Ovary (tissue), 9 donors: Measurements from ENCODE around the gene PHLDA2. TPM values are rescaled to one million over a fixed set of nuclear protein-coding genes. Genes with fewer than 3 reads are reported as not detected.

Experiments used
- DNase-seq, 5 donors: peaks; one replicate each; pipeline ENCODE4 v3.0.0-alpha.2; 2019 to 2020
- H3K27ac ChIP-seq, 2 donors: fragments of 200-600 bp; one replicate each; pipeline versions ENCODE4 v1.5.1 to v1.8.0; 2019 to 2022
- H3K27me3 ChIP-seq: fragments of 200-600 bp; one replicate; pipeline ENCODE4 v1.8.0; 2022
- H3K36me3 ChIP-seq: fragments of 200-600 bp; sonication (generic); one replicate; pipeline ENCODE4 v1.5.1; 2019
- H3K4me1 ChIP-seq: one replicate; pipeline ENCODE4 v1.8.1; 2013; ENCODE audit warnings: mild to moderate bottlenecking, moderate library complexity; ENCODE audit not compliant: insufficient read depth
- H3K4me3 ChIP-seq: fragments of 200-600 bp; sonication (generic); one replicate; pipeline ENCODE4 v1.5.1; 2017
- H3K9me3 ChIP-seq, 2 donors: fragments of 200-600 bp in 1 of 2; sonication (generic) in 1 of 2; one replicate each; pipeline versions ENCODE4 v1.5.1 to v1.8.1; 2013 to 2019; ENCODE audit warnings: mild to moderate bottlenecking in 1 of 2, moderate library complexity in 1 of 2
- CTCF ChIP-seq, 3 donors: fragments of 450-650 bp in 2 of 3; fragments of 200-600 bp in 1 of 3; IDR thresholded peaks; one replicate each; pipeline versions ENCODE4 v1.5.1 to v1.8.0; 2016 to 2022; ENCODE audit warnings: antibody characterized with exemption in 3 of 3, mild to moderate bottlenecking in 1 of 3
- EP300 ChIP-seq: sonication (generic); formaldehyde crosslinking; IDR thresholded peaks from one replicate; pipeline ENCODE4 v1.6.1; 2017; ENCODE audit warnings: antibody characterized with exemption
- POLR2A ChIP-seq: fragments of 450-650 bp; IDR thresholded peaks from one replicate; pipeline ENCODE4 v1.6.1; 2017; ENCODE audit warnings: antibody characterized with exemption, mild to moderate bottlenecking, moderate library complexity
- WGBS, 3 donors: extraction: QIAGEN DNeasy Blood & Tissue Kit in 1 of 3; methylation state at CpG; one replicate each; pipeline versions ENCODE4 v1.1.5 to v1.1.7; 2013 to 2017; 5-methylcytosine and 5-hydroxymethylcytosine counted together
- intact Hi-C, 4 donors: fragments of 100-400 bp; cut with DNase I; formaldehyde crosslinking; loops; one replicate each; pipeline versions ENCODE4 v1.11.0 to v1.15.1; 2022 to 2023
- polyA plus RNA-seq, 2 donors: library from polyadenylated mRNA; stranded (reverse); fragments of 200-250 nt in 1 of 2; fragments of 350-450 nt in 1 of 2; fragmentation: Illumina TruSeq in 1 of 2; extraction: RNeasy Lipid Tissue Mini Kit (QIAGEN cat#74804) in 1 of 2; gene quantifications; one replicate each; pipeline ENCODE4 v1.2.3, GENCODE V29; 2013 to 2014
- total RNA-seq, 7 donors: library from RNA; depleted of rRNA in 2 of 7; stranded (reverse); fragments of >200 nt in 2 of 7; fragmentation: NEBNext Ultra II Directional in 3 of 7; extraction: Animal tissue kit (Norgen Biotek cat#: 25700) in 3 of 7; gene quantifications; one replicate each; pipeline versions ENCODE4 v1.1.0 to v1.2.4, GENCODE V29; 2016 to 2023
- donor health status: DM: no; HTN: no; CAD: no; lungs with moderate emphysema.
- donor health status: DM: no; HTN: no; CAD: no.
- donor health status: Bipolar disorder and iron deficiency.
- donor health status: DM: yes; HTN: yes; CAD: no.
- donor health status: DM: no; HTN: no; CAD: no.
- donor health status: DM: yes; HTN: yes; CAD: no.

Gene PHLDA2
- total and polyA plus RNA-seq, 9 donors, result 0.60 to 11.3 (median 1.7) TPM; not detected in 1

GRCh38 chr11:2885017-2885677 lies 44.1 kb downstream of the PHLDA2 start:
- WGBS, 3 donors, result 1% methylated on average over 72 to 80 of the region's 80 CpGs
- DNase-seq, result peak; percentile 53 to 77 (median 71)
- no peaks in the 10 kb centered on the region for H3K9me3 ChIP-seq
- peak overlapping the region; percentile 72 for H3K27ac ChIP-seq
- intact Hi-C loops, result loop anchor here in 2 of 4 donors (2.0 to 10.0 kb wide), 3 partner anchors 58 to 200 kb away; partner anchors contain the start of gene KCNQ1OT1 (in 1 of the 2)
- no peaks in the 10 kb centered on the region for H3K36me3 ChIP-seq
- no peaks in the 10 kb centered on the region for H3K27me3 ChIP-seq
- peaks cover 5% of the 10 kb centered on the region for H3K4me1 ChIP-seq
- peak in 1 of 3 donors; percentile 32 for TF ChIP-seq CTCF (IDR thresholded peaks at IDR 0.05)
- TF ChIP-seq POLR2A, result no peak
- peak overlapping the region; percentile 75 for H3K4me3 ChIP-seq

- intact Hi-C loops, result loop anchor here in 3 of 4 donors (2.0 to 10.0 kb wide), 5 partner anchors 57 to 199 kb away; partner anchors contain the start of gene KCNQ1OT1 (in 1 of the 3)
- H3K4me1 ChIP-seq, result peaks cover 5% of the 10 kb centered on the region
- peak; percentile 61 to 82 (median 76) for DNase-seq
- H3K4me3 ChIP-seq, result peak overlapping the region; percentile 75
- no peak for TF ChIP-seq CTCF (IDR thresholded peaks at IDR 0.05)
- TF ChIP-seq POLR2A, result no peak
- no peak for TF ChIP-seq EP300
- no peaks in the 10 kb centered on the region for H3K36me3 ChIP-seq
- H3K9me3 ChIP-seq, result peaks cover 0 to 3% of the 10 kb centered on the region in 2 donors
- peak overlapping the region; percentile 87 to 93 for H3K27ac ChIP-seq
- no peaks in the 10 kb centered on the region for H3K27me3 ChIP-seq
- 0 to 2% (median 1%) methylated on average over 63 to 119 of the region's 119 CpGs for WGBS, 3 donors
Measured at GRCh38 chr11:2883979-2884815, 45.0 kb downstream of the PHLDA2 start.

GRCh38 chr11:2883640-2883978 lies 45.6 kb downstream of the PHLDA2 start:
- intact Hi-C loops, result loop anchor here in 2 of 4 donors (5.0 to 10.0 kb wide), 3 partner anchors 56 to 199 kb away; no protein-coding TSS in a partner anchor
- peak in 1 of 5 donors; percentile 40 for DNase-seq
- no peak for TF ChIP-seq EP300
- no peak for TF ChIP-seq POLR2A
- no peak for TF ChIP-seq CTCF (IDR thresholded peaks at IDR 0.05)
- H3K9me3 ChIP-seq, result peaks cover 0 to 6% of the 10 kb centered on the region in 2 donors
- H3K27ac ChIP-seq, result peak overlapping the region; percentile 87 to 93
- H3K4me1 ChIP-seq, result peaks cover 5% of the 10 kb centered on the region
- peak overlapping the region; percentile 75 for H3K4me3 ChIP-seq
- H3K36me3 ChIP-seq, result no peaks in the 10 kb centered on the region
- WGBS, 3 donors, result 2 to 3% (median 2%) methylated on average over 23 to 24 of the region's 24 CpGs
- H3K27me3 ChIP-seq, result no peaks in the 10 kb centered on the region

- Histone ChIP-seq H3K4me3 (peak overlapping the region; percentile 75), H3K27ac (no peak overlapping the region), H3K9me3 (peaks cover 0 to 6% of the 10 kb centered on the region in 2 donors), H3K36me3 (no peaks in the 10 kb centered on the region), H3K4me1 (peaks cover 5% of the 10 kb centered on the region), H3K27me3 (no peaks in the 10 kb centered on the region)
- intact Hi-C loops, result loop anchor here in 2 of 4 donors (5.0 to 10.0 kb wide), 3 partner anchors 55 to 198 kb away; no protein-coding TSS in a partner anchor
- peak in 2 of 5 donors; percentile 22 to 40 for DNase-seq
- 68 to 77% (median 70%) methylated on average over 10 to 11 of the region's 11 CpGs for WGBS, 3 donors
- TF ChIP-seq POLR2A, result no peak
- TF ChIP-seq EP300, result no peak
- no peak for TF ChIP-seq CTCF (IDR thresholded peaks at IDR 0.05)
Measured at GRCh38 chr11:2882396-2883110, 46.7 kb downstream of the PHLDA2 start.
